ENCODE measurements around the gene CCSAP.

The CCSAP gene

DNA sequence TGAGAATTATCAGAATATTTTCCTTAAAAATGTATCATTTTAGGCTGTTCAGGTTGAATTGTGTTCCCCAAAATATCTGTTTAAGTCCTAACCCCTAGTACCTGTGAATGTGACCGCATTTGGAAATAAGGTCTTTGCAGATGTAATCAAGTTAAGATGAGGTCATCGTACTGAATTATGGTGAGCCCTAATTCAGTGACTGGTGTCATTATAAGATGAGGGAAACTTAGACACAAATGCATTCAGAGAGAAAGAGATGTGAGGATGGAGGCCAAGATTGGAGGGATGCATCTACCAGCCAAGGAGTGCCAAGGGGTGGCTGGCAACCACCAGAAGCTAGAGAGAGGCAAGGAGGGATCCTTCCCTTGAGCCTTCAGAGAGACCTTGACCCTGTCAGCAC is 67.8 kb downstream of the CCSAP start:
- Histone ChIP-seq H3K4me3 (replicated peaks; ENCODE audit: insufficient read depth, low read length) (no peak overlapping the region), H3K27ac (replicated peaks) (no peak overlapping the region), H3K27me3 (ENCODE audit: insufficient read depth, poor library complexity, severe bottlenecking) (no peaks in the 10 kb centered on the region)
- DNase-seq (ENCODE audit: low read depth in 1 of 2, low spot score in 1 of 2) = no peak
- TF ChIP-seq POLR2AphosphoS5 (IDR thresholded peaks at IDR 0.05; ENCODE audit: low read depth) = no peak
- TF ChIP-seq GABPA (IDR thresholded peaks at IDR 0.05; ENCODE audit: low read depth) = no peak
- TF ChIP-seq CTCF (IDR thresholded peaks at IDR 0.05; ENCODE audit: insufficient read depth, low read length) = no peak
- no peak for TF ChIP-seq REST (IDR thresholded peaks at IDR 0.05; ENCODE audit: insufficient replicate concordance, low read depth)

DNA sequence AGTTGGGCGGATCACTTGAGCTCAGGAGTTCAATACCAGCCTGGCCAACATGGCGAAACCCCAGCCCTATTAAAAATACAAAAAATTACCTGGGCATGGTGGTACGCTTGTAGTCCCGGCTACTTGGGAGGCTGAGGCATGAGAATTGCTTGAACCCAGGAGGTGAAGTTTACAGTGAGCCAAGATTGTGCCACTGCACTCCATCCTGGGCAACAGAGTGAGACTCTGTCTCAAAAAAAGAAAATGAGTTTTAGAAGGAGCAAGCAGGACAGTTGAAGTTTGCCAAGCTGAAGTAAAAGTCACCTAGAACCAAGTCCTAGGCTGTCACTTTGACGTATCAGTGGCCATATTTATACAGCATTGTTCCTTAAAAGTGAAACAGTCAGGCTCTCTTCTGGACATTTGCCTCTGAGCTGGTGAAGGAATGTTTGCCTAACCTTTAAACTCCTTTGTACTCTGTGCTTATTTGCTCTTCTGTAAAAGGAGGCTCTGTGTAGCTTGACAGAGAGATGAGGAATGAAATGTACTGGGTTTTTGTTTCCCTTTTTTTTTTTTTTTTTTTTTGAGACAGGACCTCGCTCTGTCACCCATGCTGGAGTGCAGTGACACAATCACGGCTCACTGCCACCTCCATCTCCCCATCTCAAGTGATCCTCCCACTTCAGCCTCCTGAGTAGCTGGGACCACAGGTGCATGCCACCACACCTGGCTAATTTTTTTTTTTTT is 69.2 kb downstream of the CCSAP start:
- no peak for TF ChIP-seq POLR2AphosphoS5 (IDR thresholded peaks at IDR 0.05; ENCODE audit: low read depth)
- no peak for TF ChIP-seq CTCF (IDR thresholded peaks at IDR 0.05; ENCODE audit: insufficient read depth, low read length)
- TF ChIP-seq REST (IDR thresholded peaks at IDR 0.05; ENCODE audit: insufficient replicate concordance, low read depth) = no peak
- TF ChIP-seq GABPA (IDR thresholded peaks at IDR 0.05; ENCODE audit: low read depth) = no peak
- TF ChIP-seq SPI1 (IDR thresholded peaks at IDR 0.05; ENCODE audit: borderline replicate concordance, low read depth) = no peak
- Histone ChIP-seq H3K27me3 (ENCODE audit: insufficient read depth, poor library complexity, severe bottlenecking) (no peaks in the 10 kb centered on the region), H3K4me3 (replicated peaks; ENCODE audit: insufficient read depth, low read length) (no peak overlapping the region), H3K27ac (replicated peaks) (no peak overlapping the region)
- DNase-seq (ENCODE audit: low read depth in 1 of 2, low spot score in 1 of 2) = no peak

DNA sequence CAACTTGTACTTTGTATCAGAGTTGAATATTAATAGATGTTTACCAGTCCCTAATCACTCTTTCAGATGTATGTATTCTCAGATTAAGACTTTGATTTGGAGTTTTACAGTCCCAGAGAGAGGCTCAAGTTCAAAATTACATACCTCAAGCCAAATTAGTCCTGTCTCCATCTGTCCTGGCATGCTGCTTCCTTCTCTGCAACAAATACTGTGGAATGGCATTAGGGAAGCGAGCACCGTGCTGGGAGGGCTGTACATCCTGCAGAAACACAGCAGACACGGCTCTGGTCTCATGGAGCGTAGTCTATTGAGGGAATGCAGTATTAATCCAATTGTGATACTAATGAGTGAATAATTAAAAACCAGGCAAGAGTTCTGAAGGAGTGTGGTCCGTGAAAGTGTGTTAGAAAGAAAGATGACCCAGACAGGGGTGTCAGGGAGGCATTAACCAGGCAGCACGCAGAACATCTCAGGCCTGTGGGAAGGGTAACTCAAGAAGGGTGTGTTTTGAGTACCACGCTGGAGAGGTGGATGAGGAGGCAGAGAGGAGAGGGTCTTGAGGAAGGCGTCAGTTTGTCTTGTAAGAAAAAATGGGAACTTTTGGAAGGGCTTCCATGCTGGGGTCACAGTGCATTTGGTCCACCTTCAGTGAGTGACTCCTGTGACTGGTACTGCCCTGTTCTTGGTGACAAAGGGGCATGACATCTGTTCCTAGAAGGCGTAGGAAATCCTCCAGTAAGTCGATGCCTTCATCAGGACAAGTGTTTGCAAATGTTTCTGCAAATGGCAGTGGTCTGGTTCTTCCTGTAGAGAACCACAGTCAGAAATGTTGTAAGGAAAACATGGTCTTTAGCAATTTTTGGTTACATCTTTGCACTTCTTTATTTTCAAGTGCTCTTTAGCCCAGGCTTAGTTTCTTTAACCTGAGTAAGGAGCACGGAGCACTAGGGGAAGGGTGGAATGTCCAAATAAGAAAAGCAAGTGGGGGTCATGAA is 70.4 kb downstream of the CCSAP start:
- Histone ChIP-seq H3K4me3 (replicated peaks; ENCODE audit: insufficient read depth, low read length) (peak overlapping the region; percentile 70), H3K27me3 (ENCODE audit: insufficient read depth, poor library complexity, severe bottlenecking) (no peaks in the 10 kb centered on the region), H3K27ac (replicated peaks) (no peak overlapping the region; the same call in 1 of the 2 replicates)
- DNase-seq (ENCODE audit: low read depth in 1 of 2, low spot score in 1 of 2) = peak; percentile 73 to 81
- TF ChIP-seq GABPA (IDR thresholded peaks at IDR 0.05; ENCODE audit: low read depth) (no peak), POLR2AphosphoS5 (IDR thresholded peaks at IDR 0.05; ENCODE audit: low read depth) (peak; percentile 41; the same call in 1 of the 2 replicates), REST (IDR thresholded peaks at IDR 0.05; ENCODE audit: insufficient replicate concordance, low read depth) (no peak), SPI1 (IDR thresholded peaks at IDR 0.05; ENCODE audit: borderline replicate concordance, low read depth) (peak; percentile 80), CTCF (IDR thresholded peaks at IDR 0.05; ENCODE audit: insufficient read depth, low read length) (no peak)

All from HL-60 (cell line).